Transverse colon (tissue), 4 donors: Measurements from ENCODE around the gene DIP2B. TPM values are rescaled to one million over a fixed set of nuclear protein-coding genes. Genes with fewer than 3 reads are reported as not detected.

Experiments
- DNase-seq: peaks from one replicate; pipeline ENCODE4 v3.0.0-alpha.2; 2019
- H3K27ac ChIP-seq, 4 donors: fragments of 200-600 bp; sonication (generic); 2 replicates each; pipeline ENCODE4 v1.5.1; 2016 to 2018; ENCODE audit warnings: inconsistent platforms in 4 of 4
- H3K27me3 ChIP-seq: fragments of 200-600 bp; sonication (generic); 2 replicates; pipeline ENCODE4 v1.5.1; 2017; ENCODE audit warnings: inconsistent platforms
- H3K36me3 ChIP-seq, 4 donors: fragments of 200-600 bp; sonication (generic); 2 replicates each; pipeline ENCODE4 v1.5.1; 2017 to 2019; ENCODE audit warnings: inconsistent platforms in 4 of 4
- H3K4me1 ChIP-seq, 4 donors: fragments of 200-600 bp; sonication (generic); 2 replicates each; pipeline ENCODE4 v1.5.1; 2017 to 2020; ENCODE audit warnings: inconsistent platforms in 4 of 4
- H3K4me3 ChIP-seq, 4 donors: fragments of 200-600 bp; sonication (generic); 1 replicate in 1 of 4; 2 replicates in 3 of 4; pipeline versions ENCODE4 v1.5.1 to v1.6.1; 2017 to 2019; ENCODE audit warnings: inconsistent platforms in 4 of 4
- H3K9me3 ChIP-seq, 2 donors: fragments of 200-600 bp; sonication (generic); 2 replicates each; pipeline ENCODE4 v1.5.1; 2017 to 2019; ENCODE audit warnings: inconsistent platforms in 2 of 2
- CTCF ChIP-seq, 5 experiments: fragments of 200-600 bp in 3 of 5; fragments of 450-650 bp in 2 of 5; sonication (generic) in 3 of 5; IDR thresholded peaks; 1 replicate in 2 of 5; 2 replicates in 3 of 5; pipeline ENCODE4 v1.5.1; 2016 to 2017; ENCODE audit warnings: antibody characterized with exemption in 5 of 5, inconsistent platforms in 3 of 5, mild to moderate bottlenecking in 2 of 5, moderate library complexity in 1 of 5
- EP300 ChIP-seq: sonication (generic); formaldehyde crosslinking; IDR thresholded peaks from one replicate; pipeline ENCODE4 v1.6.1; 2017; ENCODE audit warnings: antibody characterized with exemption, low read depth
- POLR2A ChIP-seq: fragments of 450-650 bp; IDR thresholded peaks from one replicate; pipeline ENCODE4 v1.6.1; 2016; ENCODE audit warnings: antibody characterized with exemption, mild to moderate bottlenecking, moderate library complexity
- POLR2AphosphoS5 ChIP-seq, 3 donors: sonication (generic); formaldehyde crosslinking; IDR thresholded peaks; one replicate each; pipeline ENCODE4 v1.6.1; 2016; ENCODE audit warnings: antibody characterized with exemption in 3 of 3
- WGBS, 2 donors: methylation state at CpG; one replicate each; pipeline ENCODE4 v1.1.5; 2018; ENCODE audit warnings: low coverage in 1 of 2; 5-methylcytosine and 5-hydroxymethylcytosine counted together
- in situ Hi-C, 4 donors: fragments of 200-750 bp; cut with MboI; loops; one replicate each; pipeline versions ENCODE4 v1.15.0 to v1.15.1; 2017; ENCODE audit warnings: low sequenced_read_pairs in 3 of 4, low pct_ligation_motif_present in 1 of 4, low pct_unique_long_range_greater_than_20kb in 1 of 4
- intact Hi-C: fragments of 100-400 bp; cut with DNase I; formaldehyde crosslinking; loops from one replicate; pipeline ENCODE4 v1.15.1; 2023; ENCODE audit warnings: low total_unique reads
- total RNA-seq, 4 donors: library from RNA; depleted of rRNA; stranded (reverse); fragments of >200 nt; gene quantifications; one replicate each; pipeline ENCODE4 v1.1.0, GENCODE V29; 2016

Gene DIP2B
- total RNA-seq, 4 donors from 2014 or later, result 40.0 to 129 (median 57.9) TPM

GRCh38 chr12:50772877-50773276, 268.1 kb downstream of the DIP2B start:
- peaks cover 0 to 8% (median 0%) of the 10 kb centered on the region in 4 donors for H3K36me3 ChIP-seq
- TF ChIP-seq CTCF (IDR thresholded peaks at IDR 0.05) (no peak), EP300 (no peak), POLR2A (no peak), POLR2AphosphoS5 (IDR thresholded peaks at IDR 0.05) (no peak)
- peak overlapping the region; percentile 30 to 72 (median 40) for H3K27ac ChIP-seq
- no peak for DNase-seq
- intact Hi-C loops (no loop called here), in situ Hi-C loops (no loop called here)
- H3K9me3 ChIP-seq, result no peaks in the 10 kb centered on the region
- H3K4me1 ChIP-seq, result peaks cover 0 to 50% (median 23%) of the 10 kb centered on the region in 4 donors
- H3K4me3 ChIP-seq, result no peak overlapping the region
- no peaks in the 10 kb centered on the region for H3K27me3 ChIP-seq
- WGBS, 2 donors, result 97% methylated on average over 2 of the region's 2 CpGs; no CpG with 5 or more reads in 1 of the 2 donors

- WGBS, 2 donors, result 90 to 96% methylated on average over 2 of the region's 2 CpGs
- DNase-seq, result no peak
- peaks cover 0 to 48% (median 26%) of the 10 kb centered on the region in 4 donors for H3K4me1 ChIP-seq
Measured at GRCh38 chr12:50775251-50775650, 270.5 kb downstream of the DIP2B start.

GRCh38 chr12:50776749-50777728, 272.3 kb downstream of the DIP2B start:
- Histone ChIP-seq H3K36me3 (peaks cover 0 to 9% (median 4%) of the 10 kb centered on the region in 4 donors), H3K4me1 (peaks cover 0 to 48% (median 26%) of the 10 kb centered on the region in 4 donors), H3K27me3 (no peaks in the 10 kb centered on the region), H3K4me3 (no peak overlapping the region), H3K9me3 (no peaks in the 10 kb centered on the region), H3K27ac (peak overlapping the region; percentile 75 to 89 (median 86))
- DNase-seq, result no peak
- 58 to 75% methylated on average over 2 to 9 of the region's 9 CpGs for WGBS, 2 donors
- in situ Hi-C loops, result no loop called here
- no peak for TF ChIP-seq POLR2A
- TF ChIP-seq CTCF (IDR thresholded peaks at IDR 0.05), result no peak
- TF ChIP-seq POLR2AphosphoS5 (IDR thresholded peaks at IDR 0.05), result no peak
- no peak for TF ChIP-seq EP300
- intact Hi-C loops, result no loop called here

More at GRCh38 chr12:50775251-50775650, 270.5 kb downstream of the DIP2B start:
- no peak overlapping the region for H3K27ac ChIP-seq
- H3K36me3 ChIP-seq, result peaks cover 0 to 8% (median 0%) of the 10 kb centered on the region in 4 donors
- intact Hi-C loops, result no loop called here
- H3K4me3 ChIP-seq, result no peak overlapping the region
- in situ Hi-C loops, result no loop called here
- no peaks in the 10 kb centered on the region for H3K27me3 ChIP-seq
- H3K9me3 ChIP-seq, result no peaks in the 10 kb centered on the region
- TF ChIP-seq POLR2A (no peak), CTCF (IDR thresholded peaks at IDR 0.05) (no peak), EP300 (no peak)
